ENCODE measurements around the gene RTN4RL2.
A peak's percentile ranks its signal among the peaks of the same experiment; 100 is the strongest.

Gene RTN4RL2

DNA sequence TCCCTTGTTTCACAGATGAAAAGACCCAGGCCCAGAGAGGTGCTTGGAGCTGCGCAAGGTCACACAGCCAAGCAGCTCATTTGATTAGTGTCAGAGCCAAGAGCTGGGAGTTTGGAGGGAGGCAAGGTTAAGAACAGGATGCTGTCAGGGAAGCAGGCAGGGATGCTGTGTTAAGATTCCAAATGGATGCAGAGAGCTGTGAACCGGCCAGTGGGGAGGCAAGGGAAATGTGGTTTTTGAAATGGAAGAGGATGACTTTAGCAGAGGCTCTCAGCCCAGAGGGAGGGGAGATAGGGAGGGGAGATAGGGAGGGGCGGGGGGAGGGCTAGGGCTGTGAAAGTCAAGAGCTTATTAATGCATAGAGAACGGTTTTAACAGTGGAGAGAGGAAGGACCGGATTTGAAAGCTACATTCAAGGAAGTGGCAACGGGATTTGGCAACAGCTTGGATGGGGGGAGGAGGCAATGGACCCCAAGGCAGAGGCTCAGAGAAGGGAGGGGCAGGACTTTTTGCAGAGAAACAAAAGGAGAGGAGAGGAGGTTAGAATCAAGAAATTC lies 13.0 kb downstream of the RTN4RL2 start:
- in situ Hi-C loops (cut with HindIII; ENCODE audit: low pct_unique_long_range_greater_than_20kb, low sequenced_read_pairs), result no loop called here
- no peak for TF ChIP-seq JUND (IDR thresholded peaks at IDR 0.05; ENCODE audit: low read depth)
- DNase-seq (ENCODE audit: low read depth in 1 of 2, low spot score in 1 of 2), result no peak

DNA sequence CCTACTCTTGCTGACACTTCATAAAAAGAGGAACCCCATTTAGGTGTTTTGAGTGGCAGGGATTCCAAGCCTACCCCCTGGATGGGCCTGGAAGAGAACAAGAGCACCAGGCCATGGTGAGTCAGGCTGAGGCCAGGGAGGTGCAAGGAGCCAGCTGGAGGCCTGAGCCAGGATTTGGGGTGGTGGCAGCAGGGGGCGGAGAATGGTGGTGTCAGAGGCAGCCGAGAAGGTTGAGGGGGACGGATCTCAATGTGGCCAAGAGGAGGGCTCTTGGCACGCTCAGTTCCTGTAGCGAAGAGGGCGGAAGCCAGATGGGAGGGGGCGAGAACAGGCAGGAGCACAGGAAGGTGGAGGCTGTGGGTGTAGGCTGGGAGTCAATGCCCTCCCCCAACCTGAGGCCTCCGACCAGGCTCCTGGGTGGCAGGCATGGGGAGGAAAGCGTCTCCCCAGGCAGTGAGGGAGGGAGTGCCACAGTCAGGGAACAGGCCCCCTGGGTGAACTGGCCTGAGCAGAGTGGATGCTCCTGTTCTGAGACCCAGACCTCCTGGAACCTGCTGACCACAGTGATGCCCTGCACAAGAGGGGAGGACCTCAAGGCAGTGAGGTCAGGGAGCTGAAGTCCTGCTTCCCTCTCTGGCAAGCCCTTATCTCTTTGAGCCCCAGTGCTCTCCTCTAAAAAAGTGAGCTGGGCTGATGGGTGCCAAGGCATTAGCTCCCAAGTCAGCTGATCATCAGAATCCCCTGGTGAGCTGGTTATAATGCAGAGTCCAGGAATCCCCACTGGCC lies 13.9 kb downstream of the RTN4RL2 start:
- DNase-seq (ENCODE audit: low read depth in 1 of 2, low spot score in 1 of 2), result no peak
- TF ChIP-seq JUND (IDR thresholded peaks at IDR 0.05; ENCODE audit: low read depth), result no peak

DNA sequence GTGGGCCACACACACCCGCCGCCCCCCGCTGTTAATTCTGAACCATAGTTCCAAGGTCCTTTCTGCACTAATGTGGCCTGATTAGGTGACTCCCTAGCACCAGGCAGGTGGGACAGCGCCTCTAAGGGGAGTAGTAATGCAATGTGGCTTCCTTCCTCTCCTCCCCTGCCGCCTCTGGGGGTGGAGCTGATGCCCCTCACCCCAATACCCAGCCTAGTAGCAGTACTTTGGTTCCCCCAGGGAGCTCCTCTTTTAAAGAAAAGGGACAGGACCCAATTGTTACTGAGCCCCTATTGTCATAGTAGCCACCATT lies 14.4 kb downstream of the RTN4RL2 start:
- no peak for DNase-seq (ENCODE audit: low read depth in 1 of 2, low spot score in 1 of 2)
- in situ Hi-C loops (cut with HindIII; ENCODE audit: low pct_unique_long_range_greater_than_20kb, low sequenced_read_pairs), result no loop called here
- TF ChIP-seq JUND (IDR thresholded peaks at IDR 0.05; ENCODE audit: low read depth), result no peak

More for the DNA sequence above, 13.9 kb downstream of the RTN4RL2 start:
- in situ Hi-C loops (cut with HindIII; ENCODE audit: low pct_unique_long_range_greater_than_20kb, low sequenced_read_pairs), result no loop called here

DNA sequence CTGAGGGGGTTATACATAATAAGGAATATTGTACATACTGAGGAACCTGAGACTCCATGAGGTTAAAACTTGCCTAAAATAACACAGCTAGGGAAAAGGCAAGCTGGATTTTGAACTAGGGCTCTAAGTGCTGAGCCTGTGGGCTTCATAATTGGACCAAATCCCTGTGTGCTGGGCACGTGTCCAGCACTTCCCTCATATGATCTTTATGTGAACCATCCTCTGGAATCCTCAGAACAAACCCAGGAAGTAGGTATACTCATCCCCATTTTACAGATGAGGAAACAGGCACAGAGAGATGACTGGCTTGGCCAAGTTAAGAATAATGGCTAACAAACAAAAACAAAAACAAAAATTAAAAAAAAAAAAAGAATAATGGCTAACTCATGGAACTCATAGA lies 14.9 kb downstream of the RTN4RL2 start:
- no peak for TF ChIP-seq JUND (IDR thresholded peaks at IDR 0.05; ENCODE audit: low read depth)
- in situ Hi-C loops (cut with HindIII; ENCODE audit: low pct_unique_long_range_greater_than_20kb, low sequenced_read_pairs), result no loop called here

DNA sequence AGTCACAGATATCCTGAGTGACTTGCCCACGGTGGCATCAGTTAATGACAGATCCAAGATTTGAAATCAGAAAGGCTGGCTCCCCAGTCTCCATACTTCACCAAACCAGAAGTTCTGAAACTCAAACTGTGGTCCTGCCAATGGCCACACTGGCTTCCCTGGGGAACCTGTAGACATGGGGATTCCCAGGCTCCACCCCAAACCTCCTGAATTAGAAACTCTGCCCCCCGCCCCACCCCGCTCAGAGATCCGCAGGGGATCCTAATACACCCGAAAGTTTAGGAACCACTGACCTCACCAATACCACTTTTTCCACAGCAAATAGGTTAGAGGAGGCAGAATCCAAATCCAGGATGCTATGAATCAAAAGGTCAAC lies 15.3 kb downstream of the RTN4RL2 start:
- in situ Hi-C loops (cut with HindIII; ENCODE audit: low pct_unique_long_range_greater_than_20kb, low sequenced_read_pairs), result no loop called here
- TF ChIP-seq JUND (IDR thresholded peaks at IDR 0.05; ENCODE audit: low read depth), result no peak

More for the DNA sequence above, 14.9 kb downstream of the RTN4RL2 start:
- no peak for DNase-seq (ENCODE audit: low read depth in 1 of 2, low spot score in 1 of 2)

DNA sequence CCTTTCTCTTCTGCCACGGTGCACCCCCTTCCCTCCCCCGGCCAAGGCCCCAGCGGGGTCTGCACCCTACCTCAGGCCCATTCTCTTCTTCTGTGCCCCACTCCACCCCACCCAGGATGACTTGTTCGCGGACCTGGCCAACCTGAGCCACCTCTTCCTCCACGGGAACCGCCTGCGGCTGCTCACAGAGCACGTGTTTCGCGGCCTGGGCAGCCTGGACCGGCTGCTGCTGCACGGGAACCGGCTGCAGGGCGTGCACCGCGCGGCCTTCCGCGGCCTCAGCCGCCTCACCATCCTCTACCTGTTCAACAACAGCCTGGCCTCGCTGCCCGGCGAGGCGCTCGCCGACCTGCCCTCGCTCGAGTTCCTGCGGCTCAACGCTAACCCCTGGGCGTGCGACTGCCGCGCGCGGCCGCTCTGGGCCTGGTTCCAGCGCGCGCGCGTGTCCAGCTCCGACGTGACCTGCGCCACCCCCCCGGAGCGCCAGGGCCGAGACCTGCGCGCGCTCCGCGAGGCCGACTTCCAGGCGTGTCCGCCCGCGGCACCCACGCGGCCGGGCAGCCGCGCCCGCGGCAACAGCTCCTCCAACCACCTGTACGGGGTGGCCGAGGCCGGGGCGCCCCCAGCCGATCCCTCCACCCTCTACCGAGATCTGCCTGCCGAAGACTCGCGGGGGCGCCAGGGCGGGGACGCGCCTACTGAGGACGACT lies 15.9 kb downstream of the RTN4RL2 start:
- no peak for TF ChIP-seq JUND (IDR thresholded peaks at IDR 0.05; ENCODE audit: low read depth)
- DNase-seq (ENCODE audit: low read depth in 1 of 2, low spot score in 1 of 2), result peak; percentile 75 to 80
- in situ Hi-C loops (cut with HindIII; ENCODE audit: low pct_unique_long_range_greater_than_20kb, low sequenced_read_pairs), result no loop called here

More for the DNA sequence above, 15.3 kb downstream of the RTN4RL2 start:
- no peak for DNase-seq (ENCODE audit: low read depth in 1 of 2, low spot score in 1 of 2)

DNA sequence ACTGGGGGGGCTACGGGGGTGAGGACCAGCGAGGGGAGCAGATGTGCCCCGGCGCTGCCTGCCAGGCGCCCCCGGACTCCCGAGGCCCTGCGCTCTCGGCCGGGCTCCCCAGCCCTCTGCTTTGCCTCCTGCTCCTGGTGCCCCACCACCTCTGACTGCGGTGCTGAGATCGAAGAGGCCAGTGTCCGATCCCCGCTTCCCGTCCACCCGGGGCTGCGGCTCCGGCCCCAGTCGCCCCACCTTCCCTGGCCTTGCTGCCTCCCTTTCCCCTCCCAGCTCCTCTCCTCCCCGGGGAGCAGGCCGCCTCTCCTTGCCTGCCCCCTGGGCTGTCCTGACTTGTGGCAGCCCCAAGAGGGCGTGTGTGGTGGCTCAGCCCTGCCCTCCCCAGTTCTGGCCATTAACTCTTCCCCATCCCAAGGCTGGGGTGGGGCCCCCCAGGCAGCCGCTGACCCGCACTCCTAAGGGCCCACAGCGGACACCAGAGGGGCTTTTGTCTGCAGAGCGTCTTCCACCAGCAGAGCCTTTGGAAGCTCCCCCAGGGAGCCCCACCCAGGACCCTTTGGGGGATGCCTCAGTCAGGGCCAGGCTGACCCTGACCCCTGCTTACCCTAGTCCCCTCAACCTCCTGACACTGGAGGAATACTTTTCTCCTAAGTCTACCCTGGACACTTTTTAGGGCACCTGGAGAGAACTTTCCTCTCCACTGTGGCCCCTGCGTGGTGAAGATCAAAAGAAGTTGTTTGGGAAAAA lies 16.6 kb downstream of the RTN4RL2 start:
- in situ Hi-C loops (cut with HindIII; ENCODE audit: low pct_unique_long_range_greater_than_20kb, low sequenced_read_pairs), result no loop called here
- TF ChIP-seq JUND (IDR thresholded peaks at IDR 0.05; ENCODE audit: low read depth), result no peak
- DNase-seq (ENCODE audit: low read depth in 1 of 2, low spot score in 1 of 2), result peak; percentile 91 to 93

DNA sequence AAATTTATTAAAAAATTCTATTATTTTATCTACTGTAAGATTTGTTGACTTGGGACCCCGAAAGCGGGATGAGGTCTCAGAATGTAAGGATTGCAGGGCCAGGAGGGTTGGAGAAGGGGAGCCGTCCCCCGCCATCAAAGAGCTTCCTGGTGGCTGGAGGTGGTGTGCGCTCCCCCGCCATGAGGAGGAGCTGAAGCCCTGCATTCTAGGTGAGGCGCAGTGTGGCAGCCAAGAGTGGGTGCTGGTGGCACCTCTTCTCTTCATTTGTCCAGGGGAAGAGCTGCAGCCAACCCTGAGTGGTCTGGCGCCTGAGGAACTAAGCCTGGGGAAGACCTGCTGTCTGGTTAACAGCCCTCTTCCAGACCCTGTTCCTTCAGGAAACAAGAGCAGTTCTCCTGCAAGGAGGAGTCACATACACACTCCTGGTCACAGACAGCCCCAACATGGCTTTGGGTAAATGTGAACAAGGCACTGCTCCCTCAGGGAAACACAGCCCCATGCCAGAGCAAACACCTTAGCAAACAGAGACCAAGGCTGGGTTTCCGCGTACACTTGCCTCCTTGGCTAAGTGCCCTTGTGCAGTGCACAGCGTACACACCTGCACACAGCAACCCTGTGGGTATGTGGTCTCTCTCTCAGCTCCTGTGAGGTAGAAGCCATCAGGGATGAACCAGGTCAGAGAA lies 17.3 kb downstream of the RTN4RL2 start:
- TF ChIP-seq JUND (IDR thresholded peaks at IDR 0.05; ENCODE audit: low read depth), result no peak
- peak; percentile 96 to 98 for DNase-seq (ENCODE audit: low read depth in 1 of 2, low spot score in 1 of 2)
- in situ Hi-C loops (cut with HindIII; ENCODE audit: low pct_unique_long_range_greater_than_20kb, low sequenced_read_pairs), result no loop called here

DNA sequence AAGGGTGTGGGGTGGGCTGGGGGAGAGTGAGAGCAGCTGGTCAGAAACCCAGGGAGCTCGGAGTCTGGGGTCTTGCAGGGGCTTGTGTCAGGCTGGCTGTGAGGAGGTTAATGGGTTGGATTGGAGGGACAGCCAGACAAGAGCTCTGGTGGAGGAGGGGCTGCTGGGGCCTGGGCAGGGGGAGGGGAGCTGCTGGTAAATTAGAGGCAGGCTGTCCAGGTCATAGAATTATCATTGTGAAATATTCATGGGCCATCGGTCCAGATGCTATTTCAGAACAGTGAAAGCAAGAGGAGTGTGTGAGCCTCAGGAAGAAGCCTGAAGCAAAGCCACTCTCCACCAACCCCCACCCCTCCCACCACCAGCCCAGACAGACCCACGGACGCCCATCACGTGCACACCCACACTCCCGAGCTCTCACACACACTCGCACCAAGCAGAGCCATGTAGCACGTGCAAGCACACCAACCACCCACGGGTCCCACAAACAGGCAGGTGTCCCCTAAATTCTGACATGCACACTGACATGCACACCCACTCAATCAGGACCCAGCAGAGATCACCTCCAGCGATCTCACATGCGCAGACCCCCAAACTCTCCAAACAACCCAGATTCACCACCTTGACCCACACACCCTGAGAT lies 18.8 kb downstream of the RTN4RL2 start:
- in situ Hi-C loops (cut with HindIII; ENCODE audit: low pct_unique_long_range_greater_than_20kb, low sequenced_read_pairs), result no loop called here
- TF ChIP-seq JUND (IDR thresholded peaks at IDR 0.05; ENCODE audit: low read depth), result no peak
- no peak for DNase-seq (ENCODE audit: low read depth in 1 of 2, low spot score in 1 of 2)

DNA sequence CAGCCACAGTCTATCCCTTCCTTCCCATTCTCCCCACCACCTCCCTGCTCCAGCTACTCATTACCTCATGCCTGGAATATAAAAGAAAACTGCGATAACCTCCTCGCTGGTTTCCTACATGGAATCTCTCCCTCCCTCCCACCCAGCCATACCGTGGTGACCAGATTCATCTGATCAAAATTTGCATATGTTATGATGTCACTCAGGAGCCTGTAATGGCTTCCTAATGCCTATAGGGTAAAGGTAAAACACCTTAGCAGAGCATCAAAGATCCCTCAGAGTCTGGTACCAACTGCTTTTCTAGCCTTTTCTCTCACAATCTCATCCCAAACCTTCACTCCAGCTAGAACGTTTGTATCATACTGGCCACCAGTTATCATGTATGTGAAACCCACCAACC lies 19.6 kb downstream of the RTN4RL2 start:
- no peak for TF ChIP-seq JUND (IDR thresholded peaks at IDR 0.05; ENCODE audit: low read depth)
- in situ Hi-C loops (cut with HindIII; ENCODE audit: low pct_unique_long_range_greater_than_20kb, low sequenced_read_pairs), result no loop called here
- DNase-seq (ENCODE audit: low read depth in 1 of 2, low spot score in 1 of 2), result no peak

DNA sequence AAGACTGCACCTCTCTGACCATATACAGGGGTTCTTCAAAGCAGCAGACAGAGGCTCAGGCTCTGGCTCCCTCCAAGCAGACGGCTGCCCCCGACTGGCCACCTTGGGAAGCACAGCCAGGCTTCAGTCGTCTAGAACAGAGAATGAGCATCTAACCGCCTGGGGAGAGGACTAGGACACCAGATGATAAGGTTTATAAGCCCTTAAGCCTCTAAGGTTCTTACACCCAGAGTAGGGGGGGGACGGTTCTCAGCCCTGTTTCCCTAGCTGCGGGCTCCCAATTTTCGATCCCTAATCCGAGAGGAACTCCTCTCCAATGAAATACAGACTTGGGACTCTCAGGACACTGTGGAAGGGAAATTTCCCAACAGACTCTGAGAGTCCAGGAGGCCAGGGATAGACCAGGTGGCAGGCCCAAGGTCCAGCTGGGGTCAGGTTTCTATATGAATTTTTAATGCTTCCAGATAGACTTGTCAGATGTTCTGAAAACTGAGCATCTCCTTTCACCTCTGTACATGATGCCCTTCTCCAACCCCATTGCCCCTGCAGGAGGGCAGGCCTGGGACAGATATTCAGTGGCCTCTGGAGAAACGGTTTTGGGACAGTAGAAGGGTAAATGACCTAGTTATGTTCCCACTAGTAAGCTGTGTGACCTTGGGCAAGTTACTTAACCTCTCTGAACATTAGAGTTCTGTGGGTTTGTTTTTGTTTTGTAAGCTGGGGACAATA lies 20.2 kb downstream of the RTN4RL2 start:
- DNase-seq (ENCODE audit: low read depth in 1 of 2, low spot score in 1 of 2), result peak; percentile 78 to 86
- in situ Hi-C loops (cut with HindIII; ENCODE audit: low pct_unique_long_range_greater_than_20kb, low sequenced_read_pairs), result no loop called here

More for the DNA sequence above, 20.2 kb downstream of the RTN4RL2 start:
- no peak for TF ChIP-seq JUND (IDR thresholded peaks at IDR 0.05; ENCODE audit: low read depth)
